Measurements from ENCODE around the gene ERBB2. TPM values are rescaled to one million over a fixed set of nuclear protein-coding genes. Genes with fewer than 3 reads are reported as not detected.
"Not testable (repeated sequence)": the region's sequence is repeated elsewhere in the genome, so short reads cannot be mapped to it uniquely, and the experiment has no call there.

Gene ERBB2
- total RNA-seq, 1 donor from 2014 or later = 52.1 TPM

- Histone ChIP-seq H3K4me1 (peaks cover 24% of the 10 kb centered on the region), H3K27me3 (no peaks in the 10 kb centered on the region), H3K9me3 (no peaks in the 10 kb centered on the region), H3K4me3 (no peak overlapping the region), H3K27ac (no peak overlapping the region), H3K36me3 (peaks cover 0 to 62% of the 10 kb centered on the region in 2 donors)
- intact Hi-C loops (cut with DNase I) = no loop called here
- no peak for DNase-seq (ENCODE audit: extremely low spot score in 2 of 2)
- no peak for TF ChIP-seq POLR2A (IDR thresholded peaks at IDR 0.05)
- no peak for TF ChIP-seq POLR2AphosphoS5 (IDR thresholded peaks at IDR 0.05; ENCODE audit: insufficient read depth in 1 of 2, low read depth in 1 of 2)
- no peak for TF ChIP-seq CTCF (IDR thresholded peaks at IDR 0.05)
Observed at GRCh38 chr17:39709998-39710964, 10.4 kb downstream of the ERBB2 start.

GRCh38 chr17:39711071-39711470 is 11.2 kb downstream of the ERBB2 start:
- H3K9me3 ChIP-seq; DNase-seq (ENCODE audit: extremely low spot score in 2 of 2); H3K27me3 ChIP-seq; intact Hi-C loops (cut with DNase I); H3K27ac ChIP-seq; H3K4me3 ChIP-seq: not testable (repeated sequence)
- Histone ChIP-seq H3K4me1 (peaks cover 24% of the 10 kb centered on the region), H3K36me3 (peaks cover 0 to 70% of the 10 kb centered on the region in 2 donors)

- peaks cover 0 to 75% of the 10 kb centered on the region in 2 donors for H3K36me3 ChIP-seq
- no peak for DNase-seq (ENCODE audit: extremely low spot score in 2 of 2)
- H3K9me3 ChIP-seq = no peaks in the 10 kb centered on the region
- peaks cover 21% of the 10 kb centered on the region for H3K4me1 ChIP-seq
- no peak overlapping the region for H3K4me3 ChIP-seq
- intact Hi-C loops (cut with DNase I) = no loop called here
- no peaks in the 10 kb centered on the region for H3K27me3 ChIP-seq
- TF ChIP-seq POLR2A (IDR thresholded peaks at IDR 0.05) = no peak
- no peak for TF ChIP-seq CTCF (IDR thresholded peaks at IDR 0.05)
- no peak for TF ChIP-seq POLR2AphosphoS5 (IDR thresholded peaks at IDR 0.05; ENCODE audit: insufficient read depth in 1 of 2, low read depth in 1 of 2)
- no peak overlapping the region for H3K27ac ChIP-seq
Observed at GRCh38 chr17:39711851-39712250, 12.0 kb downstream of the ERBB2 start.

- no peak for DNase-seq (ENCODE audit: extremely low spot score in 2 of 2)
- Histone ChIP-seq H3K27me3 (no peaks in the 10 kb centered on the region), H3K9me3 (no peaks in the 10 kb centered on the region), H3K27ac (no peak overlapping the region), H3K4me1 (peaks cover 13% of the 10 kb centered on the region), H3K36me3 (peaks cover 0 to 65% of the 10 kb centered on the region in 2 donors), H3K4me3 (no peak overlapping the region)
- intact Hi-C loops (cut with DNase I) = no loop called here
- no peak for TF ChIP-seq POLR2A (IDR thresholded peaks at IDR 0.05)
- no peak for TF ChIP-seq CTCF (IDR thresholded peaks at IDR 0.05)
- no peak for TF ChIP-seq POLR2AphosphoS5 (IDR thresholded peaks at IDR 0.05; ENCODE audit: insufficient read depth in 1 of 2, low read depth in 1 of 2)
Observed at GRCh38 chr17:39714234-39714633, 14.4 kb downstream of the ERBB2 start.

GRCh38 chr17:39715375-39716072 is 15.7 kb downstream of the ERBB2 start:
- DNase-seq (ENCODE audit: extremely low spot score in 2 of 2) = no peak
- no peaks in the 10 kb centered on the region for H3K27me3 ChIP-seq
- H3K4me3 ChIP-seq = no peak overlapping the region
- no peak for TF ChIP-seq POLR2AphosphoS5 (IDR thresholded peaks at IDR 0.05; ENCODE audit: insufficient read depth in 1 of 2, low read depth in 1 of 2)
- no peak for TF ChIP-seq POLR2A (IDR thresholded peaks at IDR 0.05)
- TF ChIP-seq CTCF (IDR thresholded peaks at IDR 0.05) = no peak
- H3K36me3 ChIP-seq = peaks cover 0 to 53% of the 10 kb centered on the region in 2 donors
- peak overlapping the region; percentile 75 for H3K27ac ChIP-seq
- H3K9me3 ChIP-seq = no peaks in the 10 kb centered on the region
- peaks cover 13% of the 10 kb centered on the region for H3K4me1 ChIP-seq
- intact Hi-C loops (cut with DNase I) = no loop called here

All from vagina (tissue), 2 donors.